OCI-LY7 (cell line): ENCODE measurements around the gene WEE1. TPM values are rescaled to one million over a fixed set of nuclear protein-coding genes. Genes with fewer than 3 reads are reported as not detected.

Experiments
- BruUV-seq: library from RNA; stranded (reverse); fragments of 400-500 nt; replicated peaks from 2 replicates; lab custom pipeline; 2021; lab: Mats Ljungman, UMichigan
- CTCF ChIA-PET: fragments of 300-600 bp; sonication (Branson Sonifier 250); formaldehyde crosslinking; loops from one replicate; lab custom pipeline; 2022; ENCODE audit warnings: antibody characterized with exemption; ENCODE audit not compliant: unreplicated experiment; lab: Charles Lee
- POLR2A ChIA-PET: fragments of 300-600 bp; sonication (Branson Sonifier 250); formaldehyde crosslinking; loops from one replicate; lab custom pipeline; 2022; ENCODE audit warnings: antibody characterized with exemption; lab: Charles Lee
- DNase-seq: peaks from one replicate; pipeline ENCODE4 v3.0.0-alpha.2; 2015; ENCODE audit warnings: low spot score
- H2AFZ ChIP-seq: fragments of 200-600 bp; sonication (generic), shearing (Covaris generic); 2 replicates; pipeline ENCODE4 v1.6.1; 2014; ENCODE audit warnings: mild to moderate bottlenecking, antibody characterized with exemption, low read length, moderate library complexity
- H3K27ac ChIP-seq: fragments of 200-600 bp; sonication (generic); 2 replicates; pipeline ENCODE4 v1.5.1; 2014; ENCODE audit warnings: mixed run types, low read depth, mild to moderate bottlenecking, moderate library complexity, low read length, inconsistent platforms; ENCODE audit not compliant: poor library complexity, severe bottlenecking
- H3K36me3 ChIP-seq: fragments of 200-600 bp; sonication (generic); 2 replicates; pipeline ENCODE4 v1.6.1; 2014; ENCODE audit warnings: mild to moderate bottlenecking, antibody characterized with exemption, low read length, moderate library complexity, mixed read lengths; ENCODE audit not compliant: insufficient read depth
- H3K4me1 ChIP-seq: fragments of 200-600 bp; sonication (generic); 2 replicates; pipeline ENCODE4 v1.5.1; 2014; ENCODE audit warnings: mild to moderate bottlenecking, low read length; ENCODE audit not compliant: insufficient read depth, poor library complexity, severe bottlenecking
- H3K4me2 ChIP-seq: fragments of 200-600 bp; sonication (generic); 2 replicates; pipeline ENCODE4 v1.6.1; 2014; ENCODE audit warnings: mild to moderate bottlenecking, low read length
- H3K4me3 ChIP-seq: fragments of 200-600 bp; sonication (generic); 2 replicates; pipeline ENCODE4 v1.5.1; 2014; ENCODE audit warnings: mild to moderate bottlenecking, low read depth, low read length; ENCODE audit not compliant: poor library complexity, severe bottlenecking
- H3K79me2 ChIP-seq: fragments of 200-600 bp; sonication (generic); 2 replicates; pipeline ENCODE4 v1.6.1; 2016; ENCODE audit warnings: low read depth, mild to moderate bottlenecking, low read length, moderate library complexity, mixed read lengths; ENCODE audit not compliant: insufficient read depth
- H3K9me2 ChIP-seq: fragments of 200-600 bp; sonication (generic); 2 replicates; pipeline ENCODE4 v1.6.1; 2016; ENCODE audit warnings: mild to moderate bottlenecking, low read length, mixed read lengths; ENCODE audit not compliant: insufficient read depth
- H3K9me3 ChIP-seq: fragments of 200-600 bp; sonication (generic); 2 replicates; pipeline ENCODE4 v1.6.1; 2014; ENCODE audit warnings: mild to moderate bottlenecking, mixed run types, low read length, mixed read lengths
- H4K20me1 ChIP-seq: fragments of 200-600 bp; sonication (generic); 2 replicates; pipeline ENCODE4 v1.6.1; 2014; ENCODE audit warnings: mild to moderate bottlenecking, antibody characterized with exemption, low read length, moderate library complexity, mixed read lengths; ENCODE audit not compliant: insufficient read depth
- CTCF ChIP-seq: fragments of 200-600 bp; sonication (generic); conservative IDR thresholded peaks from 2 replicates; pipeline ENCODE4 v1.5.1; 2014; ENCODE audit warnings: mild to moderate bottlenecking, antibody characterized with exemption, low read length, moderate library complexity, mixed read lengths
- EZH2phosphoT487 ChIP-seq: fragments of 200-600 bp; sonication (generic); IDR thresholded peaks from 2 replicates; pipeline ENCODE4 v1.6.1; 2018; ENCODE audit warnings: low read depth, borderline replicate concordance, mild to moderate bottlenecking, mixed run types, antibody characterized with exemption, low read length, moderate library complexity, mixed read lengths
- intact Hi-C: fragments of 100-400 bp; cut with micrococcal nuclease; formaldehyde crosslinking; loops from one replicate; pipeline ENCODE4 v1.10.0; 2022; ENCODE audit not compliant: unreplicated experiment
- total RNA-seq, 2 experiments: library from RNA; depleted of rRNA in 1 of 2; stranded (reverse); fragments of >200 nt in 1 of 2; shearing (Covaris generic) in 1 of 2; gene quantifications; 2 replicates each; pipeline ENCODE4 v1.2.3, GENCODE V29; 2014 to 2022

Gene WEE1
- total RNA-seq, 2 experiments from 2014 or later, result 147 to 216 TPM

- no peak overlapping the region for H3K4me3 ChIP-seq
- DNase-seq, result no peak
- 0 out of 2 replicates have a peak overlapping the region, but pooled peaks have one; percentile 19 for H3K4me2 ChIP-seq
- H3K4me1 ChIP-seq, result peaks cover 49% of the 10 kb centered on the region
- no TSS peak for BruUV-seq
- ChIA-PET CTCF (no interaction called here), POLR2A (interaction anchor here (1.0 to 4.5 kb wide), 3 partner anchors 15 to 120 kb away, joined by 3 to 38 read pairs (median 3); partner anchors contain the start of gene ZNF143)
- no peak for TF ChIP-seq EZH2phosphoT487
- TF ChIP-seq CTCF, result no peak
- intact Hi-C loops, result no loop called here
- no peaks in the 10 kb centered on the region for H3K9me3 ChIP-seq
- peaks cover 95% of the 10 kb centered on the region for H3K79me2 ChIP-seq
- H3K36me3 ChIP-seq, result peaks cover 96% of the 10 kb centered on the region
- no peaks in the 10 kb centered on the region for H3K9me2 ChIP-seq
- no peak overlapping the region for H3K27ac ChIP-seq
- no peak overlapping the region for H2AFZ ChIP-seq
- H4K20me1 ChIP-seq, result peaks cover 52% of the 10 kb centered on the region
Measured at GRCh38 chr11:9580894-9581293, 7.4 kb downstream of the WEE1 start.

GRCh38 chr11:9581556-9582161 lies 8.2 kb downstream of the WEE1 start:
- Histone ChIP-seq H3K4me3 (no peak overlapping the region), H3K79me2 (peaks cover 95% of the 10 kb centered on the region), H3K36me3 (peaks cover 96% of the 10 kb centered on the region), H3K4me2 (no peak overlapping the region), H3K9me3 (no peaks in the 10 kb centered on the region), H3K4me1 (peaks cover 51% of the 10 kb centered on the region), H3K9me2 (no peaks in the 10 kb centered on the region), H3K27ac (no peak overlapping the region), H4K20me1 (peaks cover 52% of the 10 kb centered on the region), H2AFZ (no peak overlapping the region)
- ChIA-PET CTCF (no interaction called here), POLR2A (interaction anchor here (1.0 to 4.5 kb wide), 3 partner anchors 14 to 30 kb away, joined by 3 to 38 read pairs (median 3); no protein-coding TSS in a partner anchor)
- intact Hi-C loops, result no loop called here
- no TSS peak for BruUV-seq
- no peak for TF ChIP-seq EZH2phosphoT487
- no peak for DNase-seq

GRCh38 chr11:9590717-9591116 lies 17.2 kb downstream of the WEE1 start:
- 0 out of 2 replicates have a peak, but pooled peaks cover 10% of the 10 kb centered on the region for H4K20me1 ChIP-seq
- no peak overlapping the region for H3K4me2 ChIP-seq
- peaks cover 40% of the 10 kb centered on the region; the same call in 1 of the 2 replicates for H3K79me2 ChIP-seq
- no peak for DNase-seq
- peaks cover 60% of the 10 kb centered on the region for H3K36me3 ChIP-seq
- TF ChIP-seq EZH2phosphoT487 (no peak), CTCF (no peak)
- intact Hi-C loops, result no loop called here
- POLR2A ChIA-PET, result interaction anchor here (1.3 to 18.5 kb wide), 4 partner anchors 11 to 160 kb away, joined by 3 to 509 read pairs (median 11); partner anchors contain the start of gene WEE1
- H2AFZ ChIP-seq, result no peak overlapping the region
- no peaks in the 10 kb centered on the region for H3K9me2 ChIP-seq
- CTCF ChIA-PET, result no interaction called here
- BruUV-seq, result no TSS peak
- no peaks in the 10 kb centered on the region for H3K9me3 ChIP-seq
- H3K27ac ChIP-seq, result peak overlapping the region; percentile 44
- H3K4me1 ChIP-seq, result peaks cover 46% of the 10 kb centered on the region
- H3K4me3 ChIP-seq, result no peak overlapping the region
